AG10803 (cell line): Measurements from ENCODE around the gene IL23R.

ENCODE experiments used
- DNase-seq: peaks from one replicate; pipeline ENCODE4 v3.0.0; 2010; ENCODE audit warnings: low read depth
- H3K4me3 ChIP-seq: 2 replicates; pipeline ENCODE4 v1.5.1; 2011; ENCODE audit warnings: mild to moderate bottlenecking, low read length, control low read depth
- CTCF ChIP-seq: conservative IDR thresholded peaks from 2 replicates; pipeline ENCODE4 v1.5.1; 2011; ENCODE audit warnings: mild to moderate bottlenecking, low read length, control low read depth, inconsistent platforms

Gene IL23R

GRCh38 chr1:67230539-67230938, 64.3 kb downstream of the IL23R start:
- TF ChIP-seq CTCF: no peak
- H3K4me3 ChIP-seq: no peak overlapping the region
- no peak for DNase-seq

- H3K4me3 ChIP-seq: no peak overlapping the region
- DNase-seq: no peak
- TF ChIP-seq CTCF: no peak
These were observed 70.0 kb downstream of the IL23R start for GRCh38 chr1:67236277-67236676.

- no peak for TF ChIP-seq CTCF
- no peak for DNase-seq
These were observed 73.5 kb downstream of the IL23R start for GRCh38 chr1:67239738-67240137.

GRCh38 chr1:67241200-67241746, 75.0 kb downstream of the IL23R start:
- TF ChIP-seq CTCF: no peak
- DNase-seq: no peak
- H3K4me3 ChIP-seq: no peak overlapping the region

More at GRCh38 chr1:67239738-67240137, 73.5 kb downstream of the IL23R start:
- H3K4me3 ChIP-seq: no peak overlapping the region

GRCh38 chr1:67242016-67242415, 75.8 kb downstream of the IL23R start:
- no peak for TF ChIP-seq CTCF
- no peak overlapping the region for H3K4me3 ChIP-seq
- no peak for DNase-seq

- no peak for TF ChIP-seq CTCF
- H3K4me3 ChIP-seq: no peak overlapping the region
- no peak for DNase-seq
These were observed 83.9 kb downstream of the IL23R start for GRCh38 chr1:67250051-67250653.

GRCh38 chr1:67256291-67257172, 90.3 kb downstream of the IL23R start:
- no peak for TF ChIP-seq CTCF
- DNase-seq: no peak
- H3K4me3 ChIP-seq: no peak overlapping the region
